ENCODE measurements around the gene INHBE.

The INHBE gene

DNA sequence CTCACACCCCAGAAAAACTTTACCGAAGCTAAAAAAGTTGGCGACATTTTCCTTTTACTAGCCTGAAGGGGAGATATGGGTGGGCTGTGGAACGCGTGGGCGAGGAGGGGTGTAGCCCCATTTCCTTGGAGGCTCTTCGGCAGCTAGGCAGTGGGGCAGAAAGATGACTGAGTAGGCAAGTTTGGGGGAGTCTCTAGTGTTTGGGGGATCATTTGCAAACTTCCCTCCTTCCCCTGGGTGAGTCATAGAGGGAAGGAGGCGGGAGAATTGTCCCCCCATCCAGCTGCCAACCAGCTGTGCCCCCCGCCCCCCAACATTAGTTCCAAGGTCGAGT is 6.8 kb downstream of the INHBE start:
- peak; percentile 38 for DNase-seq

GRCh38 chr12:57462251-57462911 is 7.3 kb downstream of the INHBE start:
- DNase-seq = peak; percentile 89

DNA sequence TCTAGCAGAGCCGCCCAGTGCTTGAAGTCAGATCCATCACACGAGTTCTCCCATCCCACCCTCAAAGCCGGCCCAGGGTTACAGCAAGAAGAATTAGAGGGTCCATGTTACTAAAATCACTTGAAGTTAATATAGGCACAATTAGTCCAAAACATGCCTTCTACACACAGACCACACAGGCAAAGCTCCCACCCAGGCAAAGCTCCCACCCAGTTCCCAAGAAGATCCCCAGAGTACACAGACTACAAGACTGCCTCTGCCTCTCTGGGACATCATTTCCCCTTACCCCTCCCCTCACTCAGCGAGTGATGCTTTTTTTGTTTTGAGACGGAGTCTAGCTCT is 7.8 kb downstream of the INHBE start:
- DNase-seq = no peak

DNA sequence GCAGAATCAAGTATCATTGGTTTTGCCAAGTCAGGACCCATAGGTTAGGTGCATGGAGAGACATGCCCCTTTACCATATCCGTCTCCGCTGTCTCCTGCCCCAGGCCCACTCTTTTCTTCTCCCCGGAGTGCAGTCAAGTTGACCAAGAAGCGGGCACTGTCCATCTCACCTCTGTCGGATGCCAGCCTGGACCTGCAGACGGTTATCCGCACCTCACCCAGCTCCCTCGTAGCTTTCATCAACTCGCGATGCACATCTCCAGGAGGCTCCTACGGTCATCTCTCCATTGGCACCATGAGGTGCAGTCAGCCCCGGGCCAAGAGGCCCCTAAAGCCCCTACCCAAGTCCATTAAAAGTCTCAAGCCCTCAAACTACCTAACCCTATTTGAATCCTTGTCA is 9.5 kb downstream of the INHBE start:
- DNase-seq = no peak

- DNase-seq = no peak
Observed at GRCh38 chr12:57465030-57465746, 10.1 kb downstream of the INHBE start.

- no peak for DNase-seq
Observed at GRCh38 chr12:57465747-57466505, 10.8 kb downstream of the INHBE start.

DNA sequence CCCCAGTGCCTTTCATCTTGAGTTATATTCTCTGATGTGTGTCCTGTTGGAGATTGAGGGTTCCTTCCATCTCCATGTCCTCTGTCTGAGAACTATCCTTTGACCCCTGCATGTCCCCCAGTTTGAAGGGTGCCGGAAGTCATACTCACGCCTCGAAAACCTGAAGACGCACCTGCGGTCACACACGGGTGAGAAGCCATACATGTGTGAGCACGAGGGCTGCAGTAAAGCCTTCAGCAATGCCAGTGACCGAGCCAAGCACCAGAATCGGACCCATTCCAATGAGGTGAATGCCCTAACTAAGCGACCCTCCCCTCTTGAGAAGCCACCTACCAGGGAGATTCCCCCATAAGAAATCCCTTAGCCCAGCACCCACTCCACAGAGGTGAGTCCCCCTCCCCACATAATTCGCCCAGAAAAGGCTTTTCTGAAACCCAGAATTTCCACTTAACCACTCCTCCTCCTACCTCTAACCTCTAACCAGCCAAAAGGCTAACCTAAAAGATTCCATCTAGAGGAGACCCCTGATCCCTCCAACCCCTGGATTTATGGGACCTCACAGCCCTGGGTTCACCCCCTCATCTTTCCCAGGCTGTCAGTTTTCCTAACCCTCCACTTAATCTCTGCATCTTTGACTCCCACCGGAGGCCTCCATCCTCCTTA is 12.2 kb downstream of the INHBE start:
- no peak for DNase-seq

- no peak for DNase-seq
Observed at GRCh38 chr12:57467915-57468314, 12.8 kb downstream of the INHBE start.

DNA sequence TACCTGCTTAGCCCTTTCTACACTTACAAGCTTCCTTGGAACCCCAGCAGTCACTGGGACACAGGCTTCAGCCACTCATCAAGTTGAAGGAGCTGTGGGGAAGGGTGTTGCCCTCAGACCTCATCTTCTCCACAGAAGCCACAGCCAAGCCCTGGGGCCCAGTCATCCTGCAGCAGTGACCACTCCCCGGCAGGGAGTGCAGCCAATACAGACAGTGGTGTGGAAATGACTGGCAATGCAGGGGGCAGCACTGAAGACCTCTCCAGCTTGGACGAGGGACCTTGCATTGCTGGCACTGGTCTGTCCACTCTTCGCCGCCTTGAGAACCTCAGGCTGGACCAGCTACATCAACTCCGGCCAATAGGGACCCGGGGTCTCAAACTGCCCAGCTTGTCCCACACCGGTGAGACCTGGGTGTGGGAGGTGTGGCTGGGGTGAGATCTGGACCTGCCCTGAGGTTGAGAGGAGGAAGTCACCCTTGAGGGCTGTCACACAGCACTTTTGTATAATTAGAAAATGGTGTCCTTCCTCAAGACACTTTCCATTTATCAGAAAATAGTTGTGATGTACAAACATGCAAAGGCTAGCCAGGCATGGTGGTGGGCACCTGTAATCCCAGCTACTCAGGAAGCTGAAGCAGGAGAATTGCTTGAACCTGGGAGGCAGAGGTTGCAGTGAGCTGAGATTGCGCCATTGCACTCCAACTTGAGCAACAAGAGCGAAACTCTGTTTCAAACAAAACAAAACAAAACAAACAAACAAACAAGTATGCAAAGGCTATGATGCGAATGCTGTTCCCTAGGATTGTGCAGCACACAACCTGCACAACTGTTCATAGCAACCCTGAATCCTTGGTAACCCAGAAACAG is 14.4 kb downstream of the INHBE start:
- no peak for DNase-seq

DNA sequence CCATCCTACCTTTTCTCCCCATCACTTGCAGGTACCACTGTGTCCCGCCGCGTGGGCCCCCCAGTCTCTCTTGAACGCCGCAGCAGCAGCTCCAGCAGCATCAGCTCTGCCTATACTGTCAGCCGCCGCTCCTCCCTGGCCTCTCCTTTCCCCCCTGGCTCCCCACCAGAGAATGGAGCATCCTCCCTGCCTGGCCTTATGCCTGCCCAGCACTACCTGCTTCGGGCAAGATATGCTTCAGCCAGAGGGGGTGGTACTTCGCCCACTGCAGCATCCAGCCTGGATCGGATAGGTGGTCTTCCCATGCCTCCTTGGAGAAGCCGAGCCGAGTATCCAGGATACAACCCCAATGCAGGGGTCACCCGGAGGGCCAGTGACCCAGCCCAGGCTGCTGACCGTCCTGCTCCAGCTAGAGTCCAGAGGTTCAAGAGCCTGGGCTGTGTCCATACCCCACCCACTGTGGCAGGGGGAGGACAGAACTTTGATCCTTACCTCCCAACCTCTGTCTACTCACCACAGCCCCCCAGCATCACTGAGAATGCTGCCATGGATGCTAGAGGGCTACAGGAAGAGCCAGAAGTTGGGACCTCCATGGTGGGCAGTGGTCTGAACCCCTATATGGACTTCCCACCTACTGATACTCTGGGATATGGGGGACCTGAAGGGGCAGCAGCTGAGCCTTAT is 15.3 kb downstream of the INHBE start:
- no peak for DNase-seq

DNA sequence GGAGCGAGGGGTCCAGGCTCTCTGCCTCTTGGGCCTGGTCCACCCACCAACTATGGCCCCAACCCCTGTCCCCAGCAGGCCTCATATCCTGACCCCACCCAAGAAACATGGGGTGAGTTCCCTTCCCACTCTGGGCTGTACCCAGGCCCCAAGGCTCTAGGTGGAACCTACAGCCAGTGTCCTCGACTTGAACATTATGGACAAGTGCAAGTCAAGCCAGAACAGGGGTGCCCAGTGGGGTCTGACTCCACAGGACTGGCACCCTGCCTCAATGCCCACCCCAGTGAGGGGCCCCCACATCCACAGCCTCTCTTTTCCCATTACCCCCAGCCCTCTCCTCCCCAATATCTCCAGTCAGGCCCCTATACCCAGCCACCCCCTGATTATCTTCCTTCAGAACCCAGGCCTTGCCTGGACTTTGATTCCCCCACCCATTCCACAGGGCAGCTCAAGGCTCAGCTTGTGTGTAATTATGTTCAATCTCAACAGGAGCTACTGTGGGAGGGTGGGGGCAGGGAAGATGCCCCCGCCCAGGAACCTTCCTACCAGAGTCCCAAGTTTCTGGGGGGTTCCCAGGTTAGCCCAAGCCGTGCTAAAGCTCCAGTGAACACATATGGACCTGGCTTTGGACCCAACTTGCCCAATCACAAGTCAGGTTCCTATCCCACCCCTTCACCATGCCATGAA is 16.0 kb downstream of the INHBE start:
- DNase-seq = no peak

GRCh38 chr12:57471661-57472060 is 16.6 kb downstream of the INHBE start:
- no peak for DNase-seq

- DNase-seq = no peak
Observed at GRCh38 chr12:57472391-57472790, 17.3 kb downstream of the INHBE start.

DNA sequence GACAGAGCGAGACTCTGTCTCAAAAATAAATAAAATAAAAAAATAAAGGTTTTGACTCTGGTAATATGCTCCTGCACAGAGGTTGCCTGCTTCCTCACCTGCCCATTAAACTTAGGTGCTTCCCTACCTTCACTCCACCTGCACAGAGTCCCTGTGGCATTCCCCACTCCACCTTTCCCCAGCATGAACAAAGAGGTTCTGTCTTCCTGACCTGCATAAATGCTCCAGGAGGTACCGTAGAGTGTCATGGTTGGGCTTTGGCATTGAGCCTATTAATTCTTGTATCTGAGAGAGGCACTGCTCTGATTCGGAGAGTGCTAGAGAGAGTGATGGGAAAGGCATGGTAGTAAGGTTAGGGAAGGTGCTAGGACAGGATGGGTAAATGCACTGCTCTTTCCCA is 18.3 kb downstream of the INHBE start:
- DNase-seq = no peak

DNA sequence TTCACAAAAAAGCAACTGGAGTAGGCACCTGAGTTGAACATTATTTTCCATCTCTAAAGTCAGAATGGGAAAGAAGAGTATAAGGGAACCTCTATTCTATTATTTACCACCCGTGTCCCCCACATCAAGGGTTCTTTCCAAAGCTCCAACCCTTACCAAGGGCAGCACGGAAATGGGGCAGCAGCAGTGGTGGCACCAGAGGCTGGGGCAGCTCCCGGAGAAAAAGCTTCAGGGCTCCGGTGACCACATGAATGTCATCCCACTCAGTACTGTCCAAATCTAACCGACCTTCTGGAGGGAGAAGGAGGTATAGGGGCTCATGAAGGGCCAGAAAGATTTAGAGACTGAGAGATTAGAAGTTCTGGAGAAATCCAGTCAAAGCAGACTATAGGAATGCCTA is 18.8 kb downstream of the INHBE start:
- no peak for DNase-seq

GRCh38 chr12:57474430-57474829 is 19.3 kb downstream of the INHBE start:
- DNase-seq = no peak

DNA sequence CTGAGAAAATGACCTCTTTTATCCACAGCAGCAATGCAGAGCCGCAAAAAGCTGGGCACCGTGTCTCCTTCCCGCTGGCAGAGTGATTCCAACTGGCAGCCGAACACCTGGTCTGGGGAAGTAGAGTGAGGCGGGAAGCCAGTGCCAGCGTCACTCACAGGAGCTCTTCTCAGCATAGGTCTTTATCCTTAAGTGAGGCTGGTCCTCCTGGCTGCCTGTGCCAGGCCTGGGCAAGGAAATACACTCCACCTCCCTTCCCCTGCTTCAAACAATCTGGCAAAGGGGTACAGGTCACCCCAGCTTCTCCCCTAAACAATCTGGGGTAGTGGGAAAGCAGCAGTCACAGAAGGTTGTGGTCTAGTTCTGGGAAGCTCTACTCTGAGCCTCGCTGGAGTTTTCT is 19.8 kb downstream of the INHBE start:
- no peak for DNase-seq

- DNase-seq = no peak
Observed at GRCh38 chr12:57475271-57476161, 20.4 kb downstream of the INHBE start.

GRCh38 chr12:57476162-57476992 is 21.3 kb downstream of the INHBE start:
- peak; percentile 76 for DNase-seq
